NT2/D1 (cell line): ENCODE measurements around the gene NEU4.

Source experiments
- SUZ12 ChIP-seq: IDR thresholded peaks from 2 replicates; pipeline ENCODE4 v1.6.1; 2011; ENCODE audit not compliant: insufficient read length, insufficient read depth; ENCODE audit errors: extremely low read depth
- YY1 ChIP-seq: IDR thresholded peaks from 2 replicates; pipeline ENCODE4 v1.6.1; 2011; ENCODE audit not compliant: insufficient read length, insufficient read depth
- ZNF274 ChIP-seq: IDR thresholded peaks from 2 replicates; pipeline ENCODE4 v1.6.1; 2011; ENCODE audit warnings: mild to moderate bottlenecking, low read depth, low read length

- TF ChIP-seq ZNF274 (no peak), SUZ12 (no peak), YY1 (no peak)
These were observed 55.8 kb downstream of the NEU4 start for GRCh38 chr2:241864850-241865213.
